Omental fat pad (tissue), 4 donors: ENCODE results near the gene SOAT2. TPM values are rescaled to one million over a fixed set of nuclear protein-coding genes. Genes with fewer than 3 reads are reported as not detected.

Source experiments
- ATAC-seq: fragments of 150-250 bp; one replicate; pipeline ENCODE4 v1.9.1; 2016; ENCODE audit warnings: mild to moderate bottlenecking, moderate library complexity; ENCODE audit not compliant: low FRiP score
- DNase-seq: peaks from one replicate; pipeline ENCODE4 v3.0.0-alpha.2; 2019; ENCODE audit warnings: low spot score
- total RNA-seq, 4 donors: library from RNA; depleted of rRNA; stranded (reverse); fragments of >200 nt; gene quantifications; one replicate each; pipeline ENCODE4 v1.1.0, GENCODE V29; 2016
- TF ChIP-seq, protein P1 (sequence below), 3 donors: fragments of 450-650 bp; IDR thresholded peaks; one replicate each; pipeline ENCODE4 v1.5.1; 2016 to 2017; ENCODE audit warnings: antibody characterized with exemption in 3 of 3, mild to moderate bottlenecking in 3 of 3, moderate library complexity in 2 of 3

Gene SOAT2
- total RNA-seq, 4 donors from 2014 or later = not detected

DNA sequence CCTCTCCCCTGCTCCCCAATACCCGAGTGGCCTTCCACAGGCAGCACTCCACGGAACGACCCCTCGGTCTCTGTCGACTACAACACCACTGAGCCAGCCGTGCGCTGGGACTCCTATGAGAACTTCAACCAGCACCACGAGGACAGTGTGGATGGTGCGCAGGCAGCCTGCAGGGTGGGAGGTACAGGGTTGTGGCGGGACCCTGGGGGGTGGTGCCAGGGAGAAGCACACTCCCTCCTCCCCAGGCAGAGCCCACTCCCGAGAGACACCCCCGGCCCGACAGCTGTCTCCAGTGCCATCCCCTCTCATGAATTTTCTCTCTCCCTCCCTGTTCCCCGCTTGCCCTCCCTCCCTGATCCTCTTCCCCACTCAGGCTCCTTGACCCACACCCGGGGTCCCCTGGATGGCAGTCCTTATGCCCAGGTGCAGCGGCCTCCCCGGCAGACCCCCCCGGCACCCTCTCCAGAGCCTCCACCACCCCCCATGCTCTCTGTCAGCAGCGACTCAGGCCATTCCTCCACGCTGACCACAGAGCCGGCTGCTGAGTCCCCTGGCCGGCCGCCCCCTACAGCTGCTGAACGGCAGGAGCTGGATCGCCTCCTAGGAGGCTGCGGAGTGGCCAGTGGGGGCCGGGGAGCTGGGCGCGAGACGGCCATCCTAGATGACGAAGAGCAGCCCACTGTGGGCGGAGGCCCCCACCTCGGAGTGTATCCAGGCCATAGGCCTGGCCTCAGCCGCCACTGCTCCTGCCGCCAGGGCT lies 44.4 kb upstream of the SOAT2 start:
- DNase-seq = no peak
- TF ChIP-seq, protein P1, sequence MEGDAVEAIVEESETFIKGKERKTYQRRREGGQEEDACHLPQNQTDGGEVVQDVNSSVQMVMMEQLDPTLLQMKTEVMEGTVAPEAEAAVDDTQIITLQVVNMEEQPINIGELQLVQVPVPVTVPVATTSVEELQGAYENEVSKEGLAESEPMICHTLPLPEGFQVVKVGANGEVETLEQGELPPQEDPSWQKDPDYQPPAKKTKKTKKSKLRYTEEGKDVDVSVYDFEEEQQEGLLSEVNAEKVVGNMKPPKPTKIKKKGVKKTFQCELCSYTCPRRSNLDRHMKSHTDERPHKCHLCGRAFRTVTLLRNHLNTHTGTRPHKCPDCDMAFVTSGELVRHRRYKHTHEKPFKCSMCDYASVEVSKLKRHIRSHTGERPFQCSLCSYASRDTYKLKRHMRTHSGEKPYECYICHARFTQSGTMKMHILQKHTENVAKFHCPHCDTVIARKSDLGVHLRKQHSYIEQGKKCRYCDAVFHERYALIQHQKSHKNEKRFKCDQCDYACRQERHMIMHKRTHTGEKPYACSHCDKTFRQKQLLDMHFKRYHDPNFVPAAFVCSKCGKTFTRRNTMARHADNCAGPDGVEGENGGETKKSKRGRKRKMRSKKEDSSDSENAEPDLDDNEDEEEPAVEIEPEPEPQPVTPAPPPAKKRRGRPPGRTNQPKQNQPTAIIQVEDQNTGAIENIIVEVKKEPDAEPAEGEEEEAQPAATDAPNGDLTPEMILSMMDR (IDR thresholded peaks at IDR 0.05) = no peak
- no peak for ATAC-seq

DNA sequence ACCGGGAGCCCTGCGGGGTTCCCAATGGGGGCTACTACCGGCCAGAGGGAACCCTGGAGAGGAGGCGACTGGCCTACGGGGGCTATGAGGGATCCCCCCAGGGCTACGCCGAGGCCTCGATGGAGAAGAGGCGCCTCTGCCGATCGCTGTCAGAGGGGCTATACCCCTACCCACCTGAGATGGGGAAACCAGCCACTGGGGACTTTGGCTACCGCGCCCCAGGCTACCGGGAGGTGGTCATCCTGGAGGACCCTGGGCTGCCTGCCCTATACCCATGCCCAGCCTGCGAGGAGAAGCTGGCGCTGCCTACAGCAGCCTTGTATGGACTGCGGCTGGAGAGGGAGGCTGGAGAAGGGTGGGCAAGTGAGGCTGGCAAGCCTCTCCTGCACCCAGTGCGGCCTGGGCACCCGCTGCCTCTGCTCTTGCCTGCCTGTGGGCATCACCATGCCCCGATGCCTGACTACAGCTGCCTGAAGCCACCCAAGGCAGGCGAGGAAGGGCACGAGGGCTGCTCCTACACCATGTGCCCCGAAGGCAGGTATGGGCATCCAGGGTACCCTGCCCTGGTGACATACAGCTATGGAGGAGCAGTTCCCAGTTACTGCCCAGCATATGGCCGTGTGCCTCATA lies 43.7 kb upstream of the SOAT2 start:
- DNase-seq (peak; percentile 19), ATAC-seq (no peak)
- TF ChIP-seq, protein P1 (IDR thresholded peaks at IDR 0.05) = no peak

DNA sequence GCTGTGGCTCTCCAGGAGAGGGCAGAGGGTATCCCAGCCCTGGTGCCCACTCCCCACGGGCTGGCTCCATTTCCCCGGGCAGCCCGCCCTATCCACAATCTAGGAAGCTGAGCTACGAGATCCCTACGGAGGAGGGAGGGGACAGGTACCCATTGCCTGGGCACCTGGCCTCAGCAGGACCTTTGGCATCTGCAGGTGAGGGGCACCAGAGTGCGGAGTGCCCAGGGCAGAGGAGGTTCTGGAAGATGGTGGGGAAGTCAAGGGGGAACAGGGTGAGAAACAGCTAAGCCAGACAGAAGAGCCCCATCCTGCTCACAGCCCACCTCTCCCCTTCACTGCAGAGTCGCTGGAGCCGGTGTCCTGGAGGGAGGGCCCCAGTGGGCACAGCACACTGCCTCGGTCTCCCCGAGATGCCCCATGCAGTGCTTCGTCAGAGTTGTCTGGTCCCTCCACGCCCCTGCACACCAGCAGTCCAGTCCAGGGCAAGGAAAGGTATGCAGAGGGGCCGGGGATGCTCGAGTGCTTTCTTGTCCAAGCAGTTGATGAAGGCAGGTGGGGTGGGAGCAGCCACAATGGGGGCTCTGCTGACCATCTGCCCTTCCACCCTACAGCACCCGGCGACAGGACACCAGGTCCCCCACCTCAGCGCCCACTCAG lies 43.1 kb upstream of the SOAT2 start:
- DNase-seq (no peak), ATAC-seq (no peak)
- TF ChIP-seq, protein P1 (IDR thresholded peaks at IDR 0.05) = no peak

DNA sequence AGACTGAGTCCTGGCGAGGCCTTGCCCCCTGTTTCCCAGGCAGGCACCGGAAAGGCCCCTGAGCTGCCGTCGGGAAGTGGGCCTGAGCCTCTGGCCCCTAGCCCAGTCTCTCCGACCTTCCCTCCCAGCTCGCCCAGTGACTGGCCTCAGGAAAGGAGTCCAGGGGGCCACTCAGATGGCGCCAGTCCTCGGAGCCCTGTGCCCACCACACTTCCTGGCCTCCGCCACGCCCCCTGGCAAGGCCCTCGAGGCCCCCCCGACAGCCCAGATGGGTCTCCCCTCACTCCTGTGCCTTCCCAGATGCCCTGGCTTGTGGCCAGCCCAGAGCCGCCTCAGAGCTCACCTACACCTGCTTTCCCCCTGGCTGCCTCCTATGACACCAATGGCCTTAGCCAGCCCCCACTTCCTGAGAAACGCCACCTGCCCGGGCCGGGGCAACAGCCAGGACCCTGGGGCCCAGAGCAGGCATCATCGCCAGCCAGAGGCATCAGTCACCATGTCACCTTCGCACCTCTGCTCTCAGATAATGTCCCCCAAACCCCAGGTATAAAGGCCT lies 42.5 kb upstream of the SOAT2 start:
- TF ChIP-seq, protein P1 (IDR thresholded peaks at IDR 0.05) = no peak
- ATAC-seq (no peak), DNase-seq (no peak)

DNA sequence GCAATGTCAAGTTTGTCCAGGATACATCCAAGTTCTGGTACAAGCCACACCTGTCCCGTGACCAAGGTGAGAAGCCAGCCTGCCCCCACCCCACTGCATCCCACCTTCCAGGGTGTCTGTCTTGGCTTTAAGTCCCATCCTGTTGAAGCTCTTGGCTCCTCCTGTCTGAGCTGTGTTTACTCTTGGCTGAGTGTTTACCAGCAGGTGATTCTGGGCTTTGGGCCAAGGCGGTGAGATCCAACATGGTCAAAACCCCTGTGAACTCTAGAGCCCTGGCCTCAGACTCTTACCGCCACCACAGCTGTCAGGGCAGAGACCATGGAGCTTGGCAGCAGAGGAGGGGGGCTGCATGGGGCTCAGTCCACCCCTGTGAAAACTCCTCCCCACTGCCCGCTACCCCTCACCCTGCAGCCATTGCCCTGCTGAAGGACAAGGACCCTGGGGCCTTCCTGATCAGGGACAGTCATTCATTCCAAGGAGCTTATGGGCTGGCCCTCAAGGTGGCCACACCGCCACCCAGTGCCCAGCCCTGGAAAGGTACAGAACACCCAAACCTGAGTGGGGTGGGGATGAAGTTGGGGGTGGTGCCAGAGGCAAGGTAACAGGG lies 41.8 kb upstream of the SOAT2 start:
- TF ChIP-seq, protein P1 (IDR thresholded peaks at IDR 0.05) = no peak
- DNase-seq (no peak), ATAC-seq (no peak)

DNA sequence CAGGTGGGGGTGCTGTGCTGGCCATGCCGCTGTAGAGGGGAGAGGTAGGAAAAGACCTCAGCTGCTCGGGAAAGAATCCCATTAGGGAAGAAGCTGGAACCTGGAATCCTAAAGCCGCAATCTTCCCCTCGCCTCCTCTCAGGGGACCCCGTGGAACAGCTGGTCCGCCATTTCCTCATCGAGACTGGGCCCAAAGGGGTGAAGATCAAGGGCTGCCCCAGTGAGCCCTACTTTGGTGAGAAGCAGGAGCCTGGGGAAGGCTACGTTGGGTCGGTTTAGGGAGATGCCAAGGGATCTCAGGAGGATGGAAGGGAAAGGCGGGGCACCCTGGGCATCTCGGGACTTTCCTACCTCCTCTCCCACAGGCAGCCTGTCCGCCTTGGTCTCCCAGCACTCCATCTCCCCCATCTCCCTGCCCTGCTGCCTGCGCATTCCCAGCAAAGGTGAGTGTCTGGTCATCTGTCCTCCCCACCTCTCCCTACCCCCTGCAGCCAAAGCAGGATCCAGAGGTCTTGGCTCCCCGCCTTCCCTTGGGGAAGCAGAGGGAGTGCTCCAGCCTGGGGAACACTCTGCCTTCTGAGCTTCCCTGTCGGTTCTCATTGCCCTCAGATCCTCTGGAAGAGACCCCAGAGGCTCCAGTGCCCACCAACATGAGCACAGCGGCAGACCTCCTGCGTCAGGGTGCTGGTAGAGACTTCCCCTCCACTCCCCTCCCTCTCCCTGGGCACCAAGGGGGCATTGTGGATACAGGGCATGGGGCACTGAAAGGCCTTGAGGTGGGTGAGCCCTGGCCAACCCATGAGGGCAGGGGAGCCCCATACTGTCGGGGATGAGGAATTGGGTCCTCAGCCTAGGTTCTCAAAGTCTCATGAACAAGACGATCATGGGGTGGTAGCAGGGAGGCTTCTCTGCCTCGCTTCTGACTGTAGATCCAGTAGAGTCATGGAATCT lies 41.0 kb upstream of the SOAT2 start:
- DNase-seq = peak; percentile 20
- ATAC-seq = no peak
- TF ChIP-seq, protein P1 (IDR thresholded peaks at IDR 0.05) = no peak
